Measurements from ENCODE around the gene CACNA1S. TPM values are rescaled to one million over a fixed set of nuclear protein-coding genes. Genes with fewer than 3 reads are reported as not detected.

Gene CACNA1S
- total and polyA plus RNA-seq, 7 donors: 0.01 TPM; not detected in 6

DNA sequence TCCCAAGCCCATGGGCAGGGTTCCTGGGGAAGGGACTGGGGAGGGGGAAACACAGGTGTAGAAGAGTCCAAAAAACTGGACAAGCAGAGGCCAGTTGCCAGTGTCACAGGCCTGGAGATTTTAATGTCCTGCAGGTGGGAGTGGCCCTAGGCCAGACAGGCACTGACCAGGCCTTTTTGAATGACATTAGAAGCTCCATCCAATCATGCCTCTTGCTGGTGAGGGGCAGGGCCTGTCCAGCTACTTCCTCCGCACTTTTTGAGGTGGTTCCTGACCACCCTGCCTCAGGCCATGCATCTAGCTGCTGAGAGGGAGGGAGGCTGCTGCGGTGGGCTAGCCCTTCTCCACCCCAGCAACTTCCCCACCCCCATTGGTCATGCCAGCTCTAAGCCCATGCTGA is 72.8 kb downstream of the CACNA1S start:
- Histone ChIP-seq H3K27me3 (peaks cover 0 to 3% (median 0%) of the 10 kb centered on the region in 3 donors), H3K9me3 (no peaks in the 10 kb centered on the region), H3K36me3 (no peaks in the 10 kb centered on the region), H3K27ac (no peak overlapping the region), H3K4me1 (peaks cover 0 to 9% (median 4%) of the 10 kb centered on the region in 4 donors), H3K4me3 (no peak overlapping the region)
- TF ChIP-seq POLR2A (IDR thresholded peaks at IDR 0.05): no peak
- no peak for TF ChIP-seq POLR2AphosphoS5 (IDR thresholded peaks at IDR 0.05)
- TF ChIP-seq, protein P1, sequence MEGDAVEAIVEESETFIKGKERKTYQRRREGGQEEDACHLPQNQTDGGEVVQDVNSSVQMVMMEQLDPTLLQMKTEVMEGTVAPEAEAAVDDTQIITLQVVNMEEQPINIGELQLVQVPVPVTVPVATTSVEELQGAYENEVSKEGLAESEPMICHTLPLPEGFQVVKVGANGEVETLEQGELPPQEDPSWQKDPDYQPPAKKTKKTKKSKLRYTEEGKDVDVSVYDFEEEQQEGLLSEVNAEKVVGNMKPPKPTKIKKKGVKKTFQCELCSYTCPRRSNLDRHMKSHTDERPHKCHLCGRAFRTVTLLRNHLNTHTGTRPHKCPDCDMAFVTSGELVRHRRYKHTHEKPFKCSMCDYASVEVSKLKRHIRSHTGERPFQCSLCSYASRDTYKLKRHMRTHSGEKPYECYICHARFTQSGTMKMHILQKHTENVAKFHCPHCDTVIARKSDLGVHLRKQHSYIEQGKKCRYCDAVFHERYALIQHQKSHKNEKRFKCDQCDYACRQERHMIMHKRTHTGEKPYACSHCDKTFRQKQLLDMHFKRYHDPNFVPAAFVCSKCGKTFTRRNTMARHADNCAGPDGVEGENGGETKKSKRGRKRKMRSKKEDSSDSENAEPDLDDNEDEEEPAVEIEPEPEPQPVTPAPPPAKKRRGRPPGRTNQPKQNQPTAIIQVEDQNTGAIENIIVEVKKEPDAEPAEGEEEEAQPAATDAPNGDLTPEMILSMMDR (IDR thresholded peaks at IDR 0.05): no peak
- no peak for TF ChIP-seq EP300 (IDR thresholded peaks at IDR 0.05)
- no peak for DNase-seq
- 99% methylated on average over 2 of the region's 2 CpGs for WGBS, 2 donors
- intact Hi-C loops (cut with DNase I): no loop called here

DNA sequence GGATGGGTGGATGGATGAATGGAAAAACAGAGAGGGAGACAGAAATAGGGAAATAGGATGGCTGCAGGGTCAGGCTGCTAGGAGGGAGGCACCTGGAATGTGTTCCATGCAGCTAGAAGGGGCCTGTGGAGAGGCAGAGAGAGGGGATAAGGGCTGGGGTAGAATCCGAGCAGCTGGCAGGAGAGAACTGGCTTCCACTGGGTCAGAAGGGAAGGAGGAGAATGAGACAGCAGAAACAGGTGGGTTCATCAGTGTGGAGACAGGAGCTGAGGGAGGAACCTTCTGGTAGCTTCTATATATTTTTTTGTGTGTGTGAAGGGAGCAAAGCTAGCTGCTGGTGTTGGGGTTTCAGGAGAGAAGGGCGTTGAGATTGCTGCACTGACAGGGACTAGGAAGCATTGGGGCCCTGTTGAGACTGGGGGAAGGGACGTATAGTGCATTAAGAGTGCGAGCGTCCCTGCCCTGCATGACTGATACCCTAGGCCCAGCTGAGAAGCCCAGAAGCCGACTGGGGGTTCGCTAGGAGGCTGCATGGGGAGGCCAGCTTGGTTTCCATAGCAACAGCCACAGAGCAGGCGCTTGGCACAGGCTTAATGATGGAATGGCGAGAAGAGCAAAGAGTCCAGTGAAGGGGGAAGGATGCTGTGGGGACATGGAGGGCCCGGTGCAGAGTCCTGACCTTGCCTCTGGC is 73.9 kb downstream of the CACNA1S start:
- WGBS, 2 donors: 92% methylated on average over 10 of the region's 10 CpGs
- TF ChIP-seq POLR2A (IDR thresholded peaks at IDR 0.05): no peak
- no peak overlapping the region for H3K27ac ChIP-seq
- H3K36me3 ChIP-seq: no peaks in the 10 kb centered on the region
- H3K27me3 ChIP-seq: peaks cover 0 to 3% (median 0%) of the 10 kb centered on the region in 3 donors
- H3K4me1 ChIP-seq: peaks cover 0 to 9% (median 4%) of the 10 kb centered on the region in 4 donors
- intact Hi-C loops (cut with DNase I): no loop called here
- no peaks in the 10 kb centered on the region for H3K9me3 ChIP-seq
- H3K4me3 ChIP-seq: no peak overlapping the region
- DNase-seq: no peak

DNA sequence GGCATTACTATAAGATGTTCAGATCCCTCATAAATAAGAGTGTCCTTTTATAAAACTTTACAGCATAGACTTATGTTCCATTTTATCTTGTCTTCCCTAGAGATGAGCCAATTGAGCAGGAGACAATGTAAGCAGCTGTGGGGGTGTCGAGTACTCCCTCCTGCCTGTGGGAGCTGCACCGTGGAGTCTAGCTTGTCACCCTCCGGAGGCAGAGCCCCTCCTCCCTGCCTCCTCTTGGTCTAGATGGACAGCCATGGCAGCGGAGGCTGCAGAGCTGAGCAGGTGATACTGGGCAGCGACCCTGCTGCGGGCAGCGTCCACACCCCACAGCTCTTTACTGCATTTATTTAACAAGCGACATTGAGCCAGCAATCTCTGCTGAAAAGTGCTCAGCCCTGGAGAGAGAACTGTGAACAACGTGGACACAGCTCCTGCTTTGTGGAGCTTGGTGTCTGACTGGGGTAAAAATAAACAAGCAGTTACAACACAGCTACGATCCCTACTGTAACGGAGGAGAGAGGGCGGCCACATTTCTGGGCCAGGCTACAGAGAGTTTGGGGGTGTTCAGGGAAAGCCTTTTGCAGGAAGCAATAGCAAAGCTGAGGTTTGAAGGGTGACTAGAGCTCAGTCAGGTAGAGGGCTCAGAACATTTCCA is 75.9 kb downstream of the CACNA1S start:
- DNase-seq: no peak

GRCh38 chr1:201034671-201035070 is 77.6 kb downstream of the CACNA1S start:
- intact Hi-C loops (cut with DNase I): no loop called here
- Histone ChIP-seq H3K36me3 (no peaks in the 10 kb centered on the region), H3K9me3 (no peaks in the 10 kb centered on the region), H3K27me3 (peaks cover 0 to 3% (median 0%) of the 10 kb centered on the region in 3 donors), H3K4me1 (peaks cover 0 to 2% (median 0%) of the 10 kb centered on the region in 4 donors), H3K4me3 (no peak overlapping the region), H3K27ac (no peak overlapping the region)
- DNase-seq: no peak
- WGBS, 2 donors: 81 to 94% methylated on average over 4 of the region's 4 CpGs
- no peak for TF ChIP-seq POLR2AphosphoS5 (IDR thresholded peaks at IDR 0.05)
- no peak for TF ChIP-seq POLR2A (IDR thresholded peaks at IDR 0.05)
- TF ChIP-seq, protein P1 (IDR thresholded peaks at IDR 0.05): no peak
- no peak for TF ChIP-seq EP300 (IDR thresholded peaks at IDR 0.05)

More for the DNA sequence above, 75.9 kb downstream of the CACNA1S start:
- Histone ChIP-seq H3K4me3 (no peak overlapping the region), H3K27ac (no peak overlapping the region), H3K36me3 (no peaks in the 10 kb centered on the region), H3K9me3 (no peaks in the 10 kb centered on the region), H3K4me1 (no peaks in the 10 kb centered on the region), H3K27me3 (peaks cover 0 to 3% (median 0%) of the 10 kb centered on the region in 3 donors)
- TF ChIP-seq EP300 (IDR thresholded peaks at IDR 0.05) (no peak), POLR2AphosphoS5 (IDR thresholded peaks at IDR 0.05) (no peak), POLR2A (IDR thresholded peaks at IDR 0.05) (no peak)
- TF ChIP-seq, protein P1 (IDR thresholded peaks at IDR 0.05): no peak
- WGBS, 2 donors: 39 to 71% methylated on average over 12 of the region's 12 CpGs
- intact Hi-C loops (cut with DNase I): no loop called here

DNA sequence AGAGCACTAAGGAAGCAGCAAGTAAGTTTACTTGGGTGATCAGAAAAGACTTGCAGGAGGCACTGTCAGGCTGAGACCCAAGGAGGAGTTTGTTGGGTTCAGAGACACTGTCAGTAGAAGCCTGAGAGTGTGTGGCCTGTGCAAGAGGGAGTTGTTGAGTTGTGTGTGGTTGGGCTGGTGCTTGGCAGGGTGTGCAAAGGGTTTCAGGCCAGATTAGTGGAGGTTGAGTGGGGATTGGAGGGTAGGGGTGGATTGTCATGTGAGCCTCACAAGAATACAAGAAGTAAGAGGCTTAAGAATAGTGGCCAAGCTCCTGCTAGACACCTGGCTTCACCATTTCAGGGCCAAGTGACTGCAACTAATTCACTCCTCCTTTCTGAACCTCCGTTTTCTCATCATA is 79.8 kb downstream of the CACNA1S start:
- 85 to 86% methylated on average over 1 of the region's 1 CpG for WGBS, 2 donors
- Histone ChIP-seq H3K36me3 (no peaks in the 10 kb centered on the region), H3K27ac (no peak overlapping the region), H3K4me3 (no peak overlapping the region), H3K9me3 (no peaks in the 10 kb centered on the region), H3K27me3 (peaks cover 0 to 3% (median 0%) of the 10 kb centered on the region in 3 donors), H3K4me1 (peaks cover 0 to 20% (median 0%) of the 10 kb centered on the region in 4 donors)
- intact Hi-C loops (cut with DNase I): no loop called here
- TF ChIP-seq POLR2A (IDR thresholded peaks at IDR 0.05): no peak
- TF ChIP-seq POLR2AphosphoS5 (IDR thresholded peaks at IDR 0.05): no peak
- TF ChIP-seq EP300 (IDR thresholded peaks at IDR 0.05): no peak
- TF ChIP-seq, protein P1 (IDR thresholded peaks at IDR 0.05): no peak
- no peak for DNase-seq

Measured in sigmoid colon (tissue), 7 donors.